PFSK-1 (cell line): Measurements from ENCODE around the gene GCH1.

Experiments used
- FOXP2 ChIP-seq: optimal IDR thresholded peaks from 2 replicates; pipeline ENCODE3; 2011; ENCODE audit warnings: borderline replicate concordance, control low read depth, inconsistent platforms; ENCODE audit not compliant: insufficient read depth; ENCODE audit errors: extremely low read length, extremely low read depth
- POLR2AphosphoS5 ChIP-seq: IDR thresholded peaks from 2 replicates; pipeline ENCODE4 v1.6.1; 2012; ENCODE audit warnings: low read depth, mild to moderate bottlenecking, control low read depth, low read length, moderate library complexity
- TAF1 ChIP-seq: IDR thresholded peaks from 2 replicates; pipeline ENCODE4 v1.6.1; 2012; ENCODE audit warnings: low read length, control low read depth, borderline replicate concordance; ENCODE audit not compliant: insufficient read depth
- TF ChIP-seq, protein P1 (sequence below), 2 experiments: IDR thresholded peaks; 2 replicates each; pipeline versions ENCODE4 v1.6.1 to v1.8.0; 2011 to 2012; ENCODE audit warnings: low read depth in 2 of 2, low read length in 2 of 2, control low read depth in 1 of 2, inconsistent platforms in 1 of 2, mild to moderate bottlenecking in 1 of 2, moderate library complexity in 1 of 2; ENCODE audit not compliant: insufficient read depth in 1 of 2

DNA sequence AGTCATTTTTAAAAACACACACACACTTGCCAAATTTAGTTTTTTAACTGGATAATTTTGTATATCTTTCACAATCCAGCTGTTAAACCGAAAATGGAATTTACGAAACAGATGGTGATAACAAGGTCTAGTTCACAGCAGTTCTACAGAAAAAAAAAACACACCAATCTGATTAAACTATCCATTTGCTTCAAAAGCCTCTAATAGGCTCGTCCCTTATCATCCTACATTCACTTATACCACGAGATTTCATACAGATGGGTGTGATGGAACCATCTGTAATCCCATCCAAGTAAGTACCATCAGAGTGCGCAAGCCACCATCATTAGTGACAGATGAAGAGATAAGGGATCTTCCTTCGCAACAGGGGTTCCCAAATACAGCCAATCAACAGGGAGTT, 20.1 kb downstream of the GCH1 start:
- TF ChIP-seq POLR2AphosphoS5 = no peak
- TF ChIP-seq TAF1 = no peak
- TF ChIP-seq, protein P1, sequence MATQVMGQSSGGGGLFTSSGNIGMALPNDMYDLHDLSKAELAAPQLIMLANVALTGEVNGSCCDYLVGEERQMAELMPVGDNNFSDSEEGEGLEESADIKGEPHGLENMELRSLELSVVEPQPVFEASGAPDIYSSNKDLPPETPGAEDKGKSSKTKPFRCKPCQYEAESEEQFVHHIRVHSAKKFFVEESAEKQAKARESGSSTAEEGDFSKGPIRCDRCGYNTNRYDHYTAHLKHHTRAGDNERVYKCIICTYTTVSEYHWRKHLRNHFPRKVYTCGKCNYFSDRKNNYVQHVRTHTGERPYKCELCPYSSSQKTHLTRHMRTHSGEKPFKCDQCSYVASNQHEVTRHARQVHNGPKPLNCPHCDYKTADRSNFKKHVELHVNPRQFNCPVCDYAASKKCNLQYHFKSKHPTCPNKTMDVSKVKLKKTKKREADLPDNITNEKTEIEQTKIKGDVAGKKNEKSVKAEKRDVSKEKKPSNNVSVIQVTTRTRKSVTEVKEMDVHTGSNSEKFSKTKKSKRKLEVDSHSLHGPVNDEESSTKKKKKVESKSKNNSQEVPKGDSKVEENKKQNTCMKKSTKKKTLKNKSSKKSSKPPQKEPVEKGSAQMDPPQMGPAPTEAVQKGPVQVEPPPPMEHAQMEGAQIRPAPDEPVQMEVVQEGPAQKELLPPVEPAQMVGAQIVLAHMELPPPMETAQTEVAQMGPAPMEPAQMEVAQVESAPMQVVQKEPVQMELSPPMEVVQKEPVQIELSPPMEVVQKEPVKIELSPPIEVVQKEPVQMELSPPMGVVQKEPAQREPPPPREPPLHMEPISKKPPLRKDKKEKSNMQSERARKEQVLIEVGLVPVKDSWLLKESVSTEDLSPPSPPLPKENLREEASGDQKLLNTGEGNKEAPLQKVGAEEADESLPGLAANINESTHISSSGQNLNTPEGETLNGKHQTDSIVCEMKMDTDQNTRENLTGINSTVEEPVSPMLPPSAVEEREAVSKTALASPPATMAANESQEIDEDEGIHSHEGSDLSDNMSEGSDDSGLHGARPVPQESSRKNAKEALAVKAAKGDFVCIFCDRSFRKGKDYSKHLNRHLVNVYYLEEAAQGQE (IDR thresholded peaks at IDR 0.05; ENCODE audit: insufficient read depth in 1 of 2, low read depth in 2 of 2, low read length in 2 of 2) = no peak
- no peak for TF ChIP-seq FOXP2
